Hepatocyte (in vitro differentiated cells): Measurements from ENCODE around the gene JMJD7.

Source experiments
- CTCF ChIP-seq: fragments of 200-600 bp; sonication (generic); IDR thresholded peaks from 2 replicates; pipeline ENCODE4 v1.5.1; 2016; ENCODE audit warnings: antibody characterized with exemption, mild to moderate bottlenecking; ENCODE audit not compliant: poor library complexity
- EZH2 ChIP-seq: fragments of 200-600 bp; sonication (generic); IDR thresholded peaks from 2 replicates; pipeline ENCODE4 v1.6.1; 2016; ENCODE audit warnings: antibody characterized with exemption, mild to moderate bottlenecking, borderline replicate concordance

GRCh38 chr15:41811432-41812195 lies 16.3 kb upstream of the JMJD7 start:
- TF ChIP-seq CTCF (peak; percentile 92), EZH2 (no peak)
